Ramos (cell line): ENCODE data around the gene FARP1.

Experiments used
- in situ Hi-C: fragments of 300-500 bp; cut with MboI; formaldehyde crosslinking; loops from one replicate; pipeline ENCODE4 v1.14.3; 2022; ENCODE audit warnings: low sequenced_read_pairs; ENCODE audit not compliant: unreplicated experiment

Gene FARP1

DNA sequence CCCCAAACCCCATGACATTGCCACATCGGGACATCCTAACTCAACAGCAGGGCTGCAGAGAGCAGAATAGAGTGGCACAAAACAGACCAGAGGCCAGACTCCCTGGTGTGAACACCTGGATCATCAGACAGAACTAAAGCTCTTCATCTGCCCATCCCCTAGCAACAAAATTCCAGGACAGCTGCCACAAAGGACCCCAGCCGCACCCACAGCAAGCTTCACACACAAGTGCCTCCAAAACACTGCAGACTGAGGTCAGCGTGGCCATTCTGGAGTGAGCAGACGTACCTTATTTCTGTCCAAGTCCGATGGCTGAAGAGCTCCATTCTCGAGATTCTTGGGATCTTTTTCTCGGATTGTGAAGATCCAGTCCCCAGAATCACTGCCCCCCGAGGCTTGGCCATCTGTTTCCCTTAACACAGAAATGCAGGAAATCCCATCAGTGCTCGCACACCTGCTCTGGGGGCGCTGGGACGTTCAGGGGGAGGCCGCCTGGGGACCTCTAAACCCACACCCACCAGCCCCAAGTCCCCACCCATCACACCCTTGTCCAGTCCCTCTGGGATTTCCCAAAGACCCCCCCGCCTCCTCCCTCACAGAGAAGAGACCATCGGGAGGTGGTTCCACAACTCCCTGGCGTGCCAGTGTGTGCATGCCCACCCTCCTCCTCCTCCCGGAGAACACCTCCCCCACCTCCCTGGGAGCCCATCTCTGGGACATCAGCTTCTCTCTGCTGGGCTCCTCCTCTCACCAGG, 318.8 kb downstream of the FARP1 start:
- in situ Hi-C loops: no loop called here

DNA sequence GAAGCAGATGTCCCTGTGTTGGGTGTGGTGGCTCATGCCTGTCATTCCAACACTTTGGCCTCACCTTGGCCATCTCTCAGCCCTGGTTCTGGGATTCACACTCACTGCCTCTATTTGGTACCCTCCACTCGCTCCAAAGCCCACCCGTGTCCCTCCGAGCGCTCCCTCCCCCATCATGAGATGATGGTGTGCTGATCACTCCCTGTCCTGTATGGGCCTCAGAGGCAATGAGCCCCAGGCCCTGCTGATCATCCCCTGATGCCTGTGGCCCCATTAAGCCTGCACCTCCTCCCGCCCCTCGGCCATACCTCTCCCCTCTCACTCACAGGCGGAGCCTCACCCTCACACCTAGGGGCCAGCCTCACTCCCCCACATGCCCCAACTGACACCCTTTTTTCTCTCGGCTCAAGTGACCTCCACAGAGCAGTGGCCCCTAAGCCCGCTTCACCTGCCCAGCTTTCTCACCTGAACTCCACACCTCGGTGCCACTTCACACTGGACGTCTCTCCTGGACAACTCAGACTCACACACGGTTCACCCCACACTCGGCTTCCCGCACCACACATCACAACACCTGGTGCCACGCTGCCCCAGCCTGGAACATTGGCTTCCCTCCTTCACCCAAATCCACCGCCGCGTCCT, 319.5 kb downstream of the FARP1 start:
- in situ Hi-C loops: no loop called here

- in situ Hi-C loops: no loop called here
Measured at GRCh38 chr13:98462946-98463345, 320.1 kb downstream of the FARP1 start.

DNA sequence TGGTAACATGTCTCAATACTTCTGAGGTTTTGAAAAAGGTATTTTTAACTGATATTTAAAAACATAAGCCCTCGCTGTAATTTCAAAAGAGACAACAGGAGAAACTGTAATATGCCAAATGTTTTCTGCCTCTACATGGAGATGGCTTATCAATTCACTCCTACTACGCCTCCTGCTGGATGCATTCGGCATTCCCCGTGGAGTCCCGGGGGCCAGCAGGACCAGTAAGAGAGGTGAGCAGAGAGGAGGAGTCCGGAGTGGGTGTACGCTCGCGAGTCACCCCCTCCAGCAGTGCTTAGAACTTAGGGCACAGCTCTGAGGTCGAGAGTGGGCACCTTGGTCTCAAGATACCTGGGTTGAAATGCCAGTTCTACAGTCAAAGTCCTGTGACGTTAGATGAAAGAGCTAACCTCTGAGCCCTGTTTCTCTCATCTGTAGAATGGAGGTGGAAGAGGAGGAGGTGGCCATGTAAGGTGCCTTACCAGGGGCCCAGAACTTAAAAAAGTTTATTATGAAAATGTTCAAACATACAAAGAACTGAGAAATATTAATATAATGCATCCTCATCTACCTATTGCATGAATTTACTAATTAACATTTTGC, 323.8 kb downstream of the FARP1 start:
- in situ Hi-C loops: no loop called here

DNA sequence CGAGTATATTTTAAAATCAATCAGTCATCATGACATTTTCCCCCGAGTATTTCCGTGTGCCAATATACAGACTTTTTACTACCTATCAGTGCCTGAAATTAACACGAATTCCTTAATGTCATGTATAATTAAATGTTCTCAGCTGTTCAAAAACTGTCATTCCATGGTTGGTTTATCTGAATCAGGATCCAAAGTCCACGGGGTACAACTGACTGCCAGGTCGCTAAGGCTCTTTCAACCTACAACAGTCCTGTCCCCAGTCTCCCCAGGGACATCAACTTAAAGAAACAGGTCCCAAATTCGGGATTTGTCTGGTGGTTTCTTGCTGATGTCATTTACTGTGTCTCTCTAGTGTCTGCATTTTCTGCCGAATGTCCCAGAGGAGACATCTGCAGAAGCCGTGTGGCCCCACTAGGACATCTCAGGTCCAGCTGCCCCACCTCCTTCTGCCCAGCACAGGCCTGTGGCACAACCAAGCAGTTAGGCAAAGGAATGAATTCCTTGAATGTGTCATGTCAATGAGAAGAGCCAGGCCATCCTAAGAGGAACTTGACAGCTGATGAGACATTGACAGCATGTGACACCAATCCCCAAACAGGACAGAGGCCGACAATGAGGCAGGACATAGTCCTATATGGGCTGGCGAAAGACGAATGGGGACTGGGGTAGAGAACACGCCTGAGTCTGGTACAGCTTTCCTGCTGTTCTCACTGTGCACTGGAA, 324.5 kb downstream of the FARP1 start:
- in situ Hi-C loops: no loop called here

- in situ Hi-C loops: no loop called here
Measured at GRCh38 chr13:98468361-98468760, 325.5 kb downstream of the FARP1 start.

GRCh38 chr13:98468929-98469328, 326.0 kb downstream of the FARP1 start:
- in situ Hi-C loops: no loop called here

DNA sequence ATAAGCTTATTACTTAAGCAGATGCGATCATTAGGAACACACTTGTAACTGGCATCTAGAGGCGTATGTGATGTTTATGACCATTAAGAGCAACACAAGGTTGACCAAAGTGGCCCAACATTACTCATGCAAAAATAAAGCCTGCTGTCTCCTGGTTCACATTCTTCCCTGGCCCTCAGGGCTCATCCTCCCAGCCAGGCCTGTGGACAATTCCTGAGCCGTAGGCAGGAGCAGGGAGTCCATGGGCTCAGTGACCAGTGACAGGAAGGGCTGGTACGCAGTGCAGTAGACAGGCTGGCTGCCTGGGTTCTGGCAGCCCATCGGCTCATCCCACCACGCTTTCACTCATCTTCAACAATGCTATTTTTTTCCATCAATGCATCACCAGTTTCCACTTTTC, 328.0 kb downstream of the FARP1 start:
- in situ Hi-C loops: no loop called here

DNA sequence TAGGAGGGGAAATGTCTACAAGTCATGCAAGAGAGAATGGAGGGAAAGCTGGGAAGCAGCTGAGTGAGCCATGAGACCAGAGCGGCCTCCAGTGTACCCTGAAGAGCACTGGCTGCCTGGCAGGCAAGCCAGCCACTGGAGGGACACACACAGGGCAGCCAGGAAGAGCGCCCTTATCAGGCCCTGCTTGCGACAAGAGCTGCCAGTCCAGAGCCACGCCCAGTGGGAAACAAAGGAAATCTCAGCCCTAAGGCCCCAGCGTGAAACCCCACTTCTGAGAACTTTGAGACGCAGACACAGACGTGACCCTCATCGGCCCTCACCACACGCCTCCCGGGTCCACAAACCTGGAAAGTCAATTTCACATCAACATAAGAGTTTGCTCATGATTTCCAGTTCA, 329.0 kb downstream of the FARP1 start:
- in situ Hi-C loops: no loop called here

DNA sequence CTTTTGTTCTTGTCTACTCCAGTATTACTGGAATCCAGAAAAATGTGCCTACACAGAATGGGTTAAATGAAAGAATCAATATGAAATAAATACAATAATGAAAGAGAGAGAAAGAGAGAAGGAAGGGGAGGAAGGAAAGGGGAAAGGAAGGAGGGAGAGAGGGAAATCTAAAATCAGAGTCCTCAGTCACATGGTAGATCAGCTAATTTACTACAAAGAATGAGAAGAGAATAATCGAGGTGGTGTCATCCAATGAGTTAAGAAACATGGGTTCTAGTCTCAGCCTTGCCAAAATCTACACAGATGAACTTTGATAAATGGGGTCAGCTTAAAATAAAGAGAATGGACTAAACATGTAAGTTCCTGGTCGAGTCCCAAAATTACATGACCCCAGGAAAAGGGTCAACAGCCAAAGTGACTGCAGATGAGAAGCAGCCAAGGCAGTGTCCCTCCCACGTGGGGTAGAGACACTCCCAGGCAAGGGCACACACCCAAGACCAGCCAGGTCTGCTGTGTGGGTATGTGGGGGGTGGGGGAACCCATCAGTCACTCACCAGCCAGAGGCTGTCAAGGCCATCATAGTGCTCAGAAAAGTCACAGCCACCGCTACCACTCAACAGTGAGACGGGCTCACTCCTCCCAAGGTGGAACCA, 330.4 kb downstream of the FARP1 start:
- in situ Hi-C loops: no loop called here

DNA sequence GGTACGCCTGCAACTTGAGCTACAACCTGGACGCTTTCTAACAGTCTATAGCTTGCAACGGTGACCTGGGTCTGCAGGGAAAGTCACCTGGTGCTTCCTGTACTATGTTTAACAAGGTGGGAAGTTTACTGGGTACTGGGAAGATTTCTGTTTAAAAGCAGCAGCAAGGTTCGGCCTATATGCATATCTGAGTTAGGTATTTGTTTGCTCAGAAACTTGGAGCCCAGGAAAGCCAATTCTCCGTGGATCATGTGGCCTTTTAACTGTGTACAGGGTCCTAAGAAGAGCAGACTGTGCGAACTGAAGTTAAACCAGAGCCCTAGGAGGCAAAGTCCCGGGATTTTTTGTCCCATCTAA, 330.9 kb downstream of the FARP1 start:
- in situ Hi-C loops: no loop called here

- in situ Hi-C loops: no loop called here
Measured at GRCh38 chr13:98474292-98474691, 331.4 kb downstream of the FARP1 start.

DNA sequence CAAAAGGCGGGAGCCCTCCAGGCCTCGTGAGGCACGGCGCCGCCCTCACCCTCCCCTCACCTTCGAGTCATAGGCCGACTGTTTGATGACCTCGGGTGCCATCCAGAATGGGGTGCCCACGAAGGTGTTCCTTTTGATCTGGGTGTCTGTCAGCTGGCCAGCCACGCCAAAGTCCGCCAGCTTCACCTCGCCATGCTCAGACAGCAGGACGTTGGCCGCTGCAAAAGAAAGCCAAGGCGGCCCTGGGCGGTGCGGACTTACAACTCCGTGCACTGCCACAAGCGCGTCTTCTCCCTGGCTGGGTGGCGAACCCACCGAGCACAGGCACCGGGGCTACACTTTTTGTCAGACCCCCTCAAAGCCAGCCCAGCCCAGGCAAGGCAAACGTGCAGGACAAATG, 331.9 kb downstream of the FARP1 start:
- in situ Hi-C loops: no loop called here

DNA sequence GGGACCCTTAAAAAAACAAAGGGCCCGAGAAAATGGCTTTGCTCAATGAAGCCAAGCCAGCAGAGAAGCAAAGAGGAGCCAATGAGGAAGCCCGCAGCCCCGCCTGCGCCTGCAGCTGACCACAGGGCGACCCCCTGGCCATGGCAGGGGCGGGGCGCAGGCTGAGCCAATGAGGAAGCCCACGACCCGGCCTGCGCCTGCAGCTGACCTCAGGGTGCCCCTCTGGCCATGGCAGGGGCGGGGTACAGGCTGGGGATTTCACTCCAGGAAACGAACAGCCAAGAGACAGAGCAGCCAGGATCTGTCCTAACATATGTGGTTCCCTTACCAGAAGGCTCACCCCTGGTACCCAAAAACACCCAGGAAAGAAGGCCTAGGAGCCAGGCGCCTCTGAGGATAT, 332.6 kb downstream of the FARP1 start:
- in situ Hi-C loops: no loop called here

DNA sequence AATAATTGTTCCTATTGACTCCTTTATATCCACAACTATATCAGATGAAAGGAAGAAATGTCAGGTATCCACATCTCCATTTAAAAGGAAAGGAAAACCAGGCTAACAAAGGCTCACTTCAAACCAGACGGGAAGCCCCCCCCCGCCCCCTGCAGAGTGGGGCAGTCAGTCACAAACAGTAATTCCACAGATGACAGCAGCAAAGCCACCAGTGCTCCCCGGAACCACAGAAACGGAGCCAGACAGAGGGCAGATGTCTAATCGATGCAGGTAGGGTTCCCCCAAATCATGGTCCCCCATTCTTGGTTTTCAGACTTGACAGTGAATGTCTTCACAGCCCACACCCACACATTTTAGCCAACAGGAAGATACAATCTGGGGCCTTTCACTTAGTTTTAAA, 333.2 kb downstream of the FARP1 start:
- in situ Hi-C loops: no loop called here

DNA sequence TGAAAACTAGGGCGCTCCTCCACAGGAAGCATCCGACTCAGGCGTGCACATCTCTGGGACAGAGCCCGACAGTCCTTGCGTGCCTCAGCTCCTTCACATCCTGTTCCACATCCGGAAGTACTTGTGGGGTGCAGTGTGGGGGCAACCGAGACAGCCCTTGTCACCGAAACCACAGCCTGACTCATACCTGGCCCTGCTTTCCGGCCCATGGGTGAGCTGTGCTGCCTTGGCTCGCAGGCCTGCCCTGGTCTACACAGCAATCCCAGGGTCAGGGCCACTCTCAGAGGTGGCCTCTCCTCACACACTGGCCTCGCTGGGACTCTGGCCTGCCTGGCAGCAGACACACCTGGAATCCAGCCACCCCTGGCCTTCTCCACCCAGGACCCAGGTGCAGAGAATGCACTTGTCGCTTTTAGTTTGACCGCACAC, 333.7 kb downstream of the FARP1 start:
- in situ Hi-C loops: no loop called here

DNA sequence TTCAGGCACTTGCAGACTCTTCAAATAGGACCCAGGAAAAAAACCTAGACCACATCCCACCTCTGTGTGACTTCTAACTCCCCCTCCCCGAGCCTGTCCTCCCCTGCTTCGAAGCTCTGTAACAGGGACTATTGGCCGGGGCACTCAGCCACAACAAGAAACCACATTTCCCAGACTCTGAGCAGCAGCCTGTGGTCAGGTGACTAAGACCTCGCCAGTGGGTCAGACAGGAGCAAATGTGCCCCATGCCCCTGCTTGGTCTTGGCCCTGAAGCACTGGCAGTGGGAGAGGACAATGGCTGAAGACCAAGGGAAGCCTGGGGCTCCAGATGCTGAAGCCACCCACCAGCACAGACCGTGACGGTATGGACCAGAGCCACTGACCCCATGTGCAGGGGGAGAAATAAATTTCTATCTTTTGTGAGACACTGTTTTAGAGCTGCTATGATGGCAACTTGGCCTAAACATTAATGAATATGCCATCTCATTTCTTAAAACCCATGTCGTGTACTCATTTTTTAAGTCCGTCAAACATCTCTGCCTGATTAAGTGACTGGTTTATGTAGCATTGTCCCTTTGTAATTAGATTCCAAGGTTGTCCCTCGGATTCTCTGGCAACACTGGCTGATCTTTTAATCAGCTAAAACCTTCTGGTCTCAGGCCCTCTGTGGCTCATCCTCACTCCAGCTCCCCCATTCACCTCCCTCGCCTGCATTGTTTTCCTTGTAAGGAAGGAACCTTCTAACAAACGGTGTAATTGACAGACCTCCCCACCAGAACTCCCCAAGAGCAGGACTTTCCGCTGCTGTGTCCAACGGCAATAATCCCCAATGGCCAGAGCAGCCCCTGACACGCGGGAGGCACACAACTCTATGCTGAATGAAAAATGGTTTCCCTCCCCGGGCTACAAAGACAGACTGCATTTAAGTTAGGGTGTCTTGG, 335.6 kb downstream of the FARP1 start:
- in situ Hi-C loops: no loop called here

- in situ Hi-C loops: no loop called here
Measured at GRCh38 chr13:98479496-98480003, 336.7 kb downstream of the FARP1 start.
